ENCODE results near the gene FAR1. TPM values are rescaled to one million over a fixed set of nuclear protein-coding genes. Genes with fewer than 3 reads are reported as not detected.
A peak's percentile ranks its signal among the peaks of the same experiment; 100 is the strongest.

The FAR1 gene
- total and polyA plus RNA-seq, 12 donors, result 13.7 to 51.0 (median 37.9) TPM

- H3K4me3 ChIP-seq, result no peak overlapping the region
- H3K9me3 ChIP-seq (replicated peaks in 1 of 3), result no peaks in the 10 kb centered on the region
- H3K36me3 ChIP-seq (replicated peaks in 1 of 2), result no peaks in the 10 kb centered on the region
- no peak for DNase-seq
- H3K4me1 ChIP-seq (replicated peaks in 1 of 2), result peaks cover 15 to 30% of the 10 kb centered on the region in 2 donors
- no peaks in the 10 kb centered on the region for H3K27me3 ChIP-seq
- WGBS, 4 donors, result 81 to 94% (median 88%) methylated on average over 1 of the region's 1 CpG
- intact Hi-C loops (cut with DNase I), result no loop called here
- no peak overlapping the region for H3K27ac ChIP-seq
- no peak for TF ChIP-seq POLR2A (IDR thresholded peaks at IDR 0.05)
Observed at GRCh38 chr11:13672576-13673210, 4.2 kb downstream of the FAR1 start.

- no peaks in the 10 kb centered on the region for H3K9me3 ChIP-seq (replicated peaks in 1 of 3)
- intact Hi-C loops (cut with DNase I), result no loop called here
- H3K4me3 ChIP-seq, result peak overlapping the region in 1 of 4 donors; percentile 17
- 79 to 89% (median 83%) methylated on average over 6 of the region's 6 CpGs for WGBS, 4 donors
- H3K27ac ChIP-seq, result peak overlapping the region in 2 of 5 donors; percentile 17
- DNase-seq, result no peak
- no peak for TF ChIP-seq POLR2A (IDR thresholded peaks at IDR 0.05)
- TF ChIP-seq CTCF (IDR thresholded peaks at IDR 0.05), result no peak
- H3K36me3 ChIP-seq (replicated peaks in 1 of 2), result no peaks in the 10 kb centered on the region
- H3K27me3 ChIP-seq, result no peaks in the 10 kb centered on the region
- H3K4me1 ChIP-seq (replicated peaks in 1 of 2), result peaks cover 10 to 21% of the 10 kb centered on the region in 2 donors
Observed at GRCh38 chr11:13674799-13675509, 6.5 kb downstream of the FAR1 start.

- TF ChIP-seq CTCF (IDR thresholded peaks at IDR 0.05), result no peak
- intact Hi-C loops (cut with DNase I), result no loop called here
- H3K27ac ChIP-seq, result no peak overlapping the region
- H3K9me3 ChIP-seq (replicated peaks in 1 of 3), result no peaks in the 10 kb centered on the region
- DNase-seq, result no peak
- H3K27me3 ChIP-seq, result no peaks in the 10 kb centered on the region
- no peak overlapping the region for H3K4me3 ChIP-seq
- H3K4me1 ChIP-seq (replicated peaks in 1 of 2), result peaks cover 0 to 10% of the 10 kb centered on the region in 2 donors
- WGBS, 4 donors, result 94 to 100% (median 96%) methylated on average over 1 of the region's 1 CpG
- H3K36me3 ChIP-seq (replicated peaks in 1 of 2), result no peaks in the 10 kb centered on the region
Observed at GRCh38 chr11:13676576-13676975, 8.1 kb downstream of the FAR1 start.

GRCh38 chr11:13679768-13680167, 11.3 kb downstream of the FAR1 start:
- Histone ChIP-seq H3K27me3 (no peaks in the 10 kb centered on the region), H3K4me3 (no peak overlapping the region), H3K4me1 (replicated peaks in 1 of 2) (peaks cover 0 to 9% of the 10 kb centered on the region in 2 donors), H3K27ac (no peak overlapping the region), H3K36me3 (replicated peaks in 1 of 2) (no peaks in the 10 kb centered on the region), H3K9me3 (replicated peaks in 1 of 3) (no peaks in the 10 kb centered on the region)
- intact Hi-C loops (cut with DNase I), result no loop called here
- no peak for TF ChIP-seq CTCF (IDR thresholded peaks at IDR 0.05)
- TF ChIP-seq POLR2A (IDR thresholded peaks at IDR 0.05), result no peak
- DNase-seq, result no peak
- 90 to 93% (median 91%) methylated on average over 2 of the region's 2 CpGs for WGBS, 4 donors

Data from adrenal gland (tissue), 12 donors.